Cerebellar nuclear complex (tissue), 1 donor: ENCODE data around the gene ITM2C.

Experiments used
- DNase-seq, 2 experiments: peaks; one replicate each; lab custom pipeline; 2025; lab: John Stamatoyannopoulos, UW

The ITM2C gene

DNA sequence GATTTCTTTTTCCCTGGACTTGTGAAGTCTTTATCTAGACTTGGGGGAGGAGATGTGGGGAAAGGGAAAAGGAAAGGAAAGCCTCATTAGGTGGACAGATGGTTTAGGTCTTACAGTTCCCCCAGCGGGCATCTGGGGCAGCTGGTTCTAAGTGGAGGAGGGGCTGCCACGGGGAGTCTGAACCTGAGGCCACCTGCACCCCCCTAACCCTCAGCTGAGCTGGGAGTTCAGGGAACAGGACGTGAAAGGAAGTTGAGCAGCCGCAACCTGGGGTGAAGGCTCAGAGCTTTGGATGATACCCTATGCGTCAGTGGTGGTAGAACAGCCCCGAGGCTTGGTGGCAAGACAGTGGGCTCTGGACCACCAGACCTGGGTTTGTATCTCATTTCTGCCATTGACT is 26.8 kb downstream of the ITM2C start:
- DNase-seq = no peak

DNA sequence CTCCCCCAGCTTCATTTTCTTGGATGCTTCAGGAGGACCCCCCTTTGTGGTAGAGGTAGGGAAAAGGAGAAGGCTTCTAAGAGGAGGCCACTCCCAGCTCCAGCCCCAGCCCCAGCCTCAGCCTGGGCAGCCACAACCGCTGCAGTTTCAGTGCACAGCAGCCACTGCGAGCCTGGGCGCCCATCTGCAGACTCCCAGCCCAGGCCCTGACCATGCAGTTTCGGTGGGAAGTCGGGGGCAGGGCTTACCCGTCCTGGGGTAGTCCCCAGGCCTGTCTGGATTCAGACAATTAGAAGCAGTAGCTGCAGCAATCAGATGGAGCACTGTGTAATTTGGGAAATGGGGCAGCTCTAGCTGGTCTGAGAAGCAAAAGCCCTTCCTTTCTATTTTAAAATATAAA is 28.6 kb downstream of the ITM2C start:
- no peak for DNase-seq

DNA sequence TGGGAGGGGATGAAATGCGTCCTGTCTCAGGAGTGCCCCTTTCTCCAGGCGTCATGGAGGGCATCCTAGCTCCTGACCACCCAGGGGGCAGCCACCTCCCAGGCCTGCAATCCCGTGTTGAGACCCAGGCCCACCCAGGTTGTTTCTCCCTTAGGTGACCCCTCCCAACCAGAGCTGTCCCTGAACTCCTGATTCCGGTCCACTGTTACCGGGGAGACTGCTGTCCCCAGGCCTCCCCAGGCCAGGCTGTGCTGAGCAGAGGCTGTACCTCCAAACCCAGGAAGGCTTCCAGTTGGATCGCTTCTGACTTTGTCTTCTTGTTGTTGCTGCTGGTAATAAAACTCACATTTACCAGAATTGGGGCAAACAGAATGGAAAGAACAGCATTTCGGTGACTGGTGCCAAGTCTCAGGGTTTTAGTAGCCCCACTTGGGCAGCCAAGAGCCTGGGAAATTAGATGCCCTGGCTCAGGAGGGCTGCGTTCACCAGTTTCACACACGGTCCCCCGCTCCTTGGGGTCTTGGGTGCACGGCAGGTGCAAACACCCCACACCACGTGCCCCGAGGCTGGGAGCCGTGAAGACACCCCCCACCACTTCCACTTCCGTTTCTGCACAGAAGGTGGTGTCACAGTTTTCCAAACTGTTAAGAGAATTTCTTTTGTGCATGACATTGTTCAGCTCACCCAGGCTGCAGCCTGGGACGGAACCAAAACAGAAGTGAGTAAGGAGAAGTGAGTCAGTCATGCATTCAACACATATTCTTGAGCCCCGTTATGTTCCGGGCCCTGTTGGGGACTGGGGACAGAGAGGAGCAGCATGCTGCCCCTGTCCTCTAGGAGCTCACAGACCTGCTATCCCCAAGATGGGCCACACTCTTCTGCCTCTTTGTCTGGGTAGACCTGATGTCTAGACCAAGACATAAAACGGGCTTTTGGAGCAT is 29.4 kb downstream of the ITM2C start:
- no peak for DNase-seq

DNA sequence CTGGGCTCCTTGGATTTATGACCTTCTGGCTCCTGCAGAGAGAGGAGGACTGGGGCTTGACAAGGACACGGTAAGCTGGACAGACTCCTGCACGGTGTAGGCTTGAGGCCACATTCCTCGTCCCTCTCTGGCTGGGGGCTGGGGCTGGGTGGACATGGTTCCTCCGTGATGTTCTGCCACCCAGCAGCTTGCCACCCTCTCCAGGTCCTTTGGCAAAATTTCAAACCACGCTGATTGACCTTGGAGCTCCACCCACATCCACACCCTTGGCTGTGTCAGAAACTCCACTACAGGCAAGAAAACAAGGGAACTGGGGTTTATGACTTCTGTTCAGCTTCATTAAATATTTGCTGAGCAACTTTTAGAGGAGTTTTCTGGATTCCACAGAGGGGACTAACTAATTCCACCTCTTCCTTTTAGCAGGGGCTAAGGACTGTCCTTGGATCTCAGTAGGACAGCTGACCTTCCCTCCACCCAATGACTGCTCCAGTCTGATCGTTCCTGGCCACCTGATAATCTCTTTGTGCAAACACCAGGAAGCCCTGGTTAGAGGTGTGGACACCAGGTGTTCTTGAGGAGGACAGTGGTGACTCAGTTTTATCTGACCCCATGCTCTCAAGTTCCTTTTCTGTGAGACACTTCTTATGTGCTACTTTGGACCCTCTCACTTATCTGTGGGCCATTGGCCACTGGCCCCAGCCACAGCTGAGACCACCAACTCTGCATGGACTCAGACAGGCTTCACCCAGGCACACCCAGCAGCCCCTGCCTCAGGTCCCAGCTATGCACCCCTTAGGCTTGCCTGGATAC is 31.0 kb downstream of the ITM2C start:
- DNase-seq = no peak

DNA sequence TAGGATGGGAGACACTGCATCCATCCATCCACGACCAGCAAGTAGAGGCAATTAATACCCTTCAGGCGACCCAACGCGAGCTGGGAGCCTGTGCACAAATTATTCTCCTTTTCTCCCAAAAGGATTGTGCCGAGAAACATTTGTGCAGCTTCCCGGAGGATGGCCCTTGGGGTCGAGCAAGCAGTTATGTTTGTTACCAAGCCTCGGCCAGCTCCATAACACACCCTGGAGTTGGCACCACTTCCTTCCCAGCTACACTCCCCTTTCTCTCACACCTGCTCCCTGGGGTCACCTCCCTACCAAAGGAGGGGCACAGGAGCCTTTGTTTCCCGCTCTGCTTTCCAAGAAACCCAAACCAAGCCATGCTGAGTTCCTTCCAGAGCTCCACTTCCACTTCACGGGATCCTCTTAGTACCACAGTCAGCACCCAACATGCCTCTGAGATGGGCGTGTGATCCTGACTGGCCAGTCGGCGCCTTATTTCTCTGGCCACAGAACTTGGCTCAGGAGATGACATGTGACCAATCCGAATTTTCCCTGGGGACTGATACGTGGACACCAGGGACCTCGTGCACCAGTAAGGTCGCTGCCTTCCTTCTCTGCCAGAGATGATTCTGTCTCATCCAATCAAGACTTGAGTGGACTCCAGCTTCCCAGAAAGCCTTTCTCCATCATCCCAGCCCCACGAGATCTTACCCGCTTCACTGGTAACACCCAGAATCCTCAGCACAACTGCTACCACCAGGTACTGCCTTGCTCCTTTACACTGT is 31.8 kb downstream of the ITM2C start:
- no peak for DNase-seq

DNA sequence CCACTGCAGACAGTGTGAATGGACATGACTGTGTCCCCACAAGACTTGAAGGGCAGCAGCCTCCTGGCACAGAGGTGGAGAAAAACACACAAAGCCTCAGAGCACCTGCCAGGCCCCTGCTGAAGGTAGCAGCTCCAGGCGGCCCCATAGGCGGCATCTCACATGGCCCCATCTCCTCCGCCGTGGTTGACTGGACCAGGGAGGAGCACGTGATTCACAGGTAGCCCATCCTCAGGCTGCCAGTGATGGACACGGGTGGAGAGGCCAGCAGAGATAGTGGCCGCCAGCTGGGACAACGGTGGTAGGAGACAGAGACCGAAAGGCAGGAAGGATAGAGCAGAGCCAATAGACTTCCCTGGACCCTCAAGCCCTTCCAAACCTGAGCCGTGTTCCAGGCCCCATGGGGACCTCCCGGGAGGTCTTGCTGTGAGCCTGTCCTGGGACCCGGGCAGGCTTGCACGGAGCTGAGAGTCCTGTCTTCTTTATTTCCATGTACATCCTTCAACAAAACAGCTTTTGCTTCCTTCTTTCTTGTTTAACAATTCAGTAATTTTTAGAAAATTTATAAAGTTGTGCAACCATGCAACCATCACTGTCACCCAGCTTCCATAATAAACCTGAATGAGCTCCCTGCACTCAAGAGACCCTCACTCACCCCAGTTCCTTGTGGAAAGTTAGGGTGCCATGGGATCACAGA is 33.4 kb downstream of the ITM2C start:
- no peak for DNase-seq

DNA sequence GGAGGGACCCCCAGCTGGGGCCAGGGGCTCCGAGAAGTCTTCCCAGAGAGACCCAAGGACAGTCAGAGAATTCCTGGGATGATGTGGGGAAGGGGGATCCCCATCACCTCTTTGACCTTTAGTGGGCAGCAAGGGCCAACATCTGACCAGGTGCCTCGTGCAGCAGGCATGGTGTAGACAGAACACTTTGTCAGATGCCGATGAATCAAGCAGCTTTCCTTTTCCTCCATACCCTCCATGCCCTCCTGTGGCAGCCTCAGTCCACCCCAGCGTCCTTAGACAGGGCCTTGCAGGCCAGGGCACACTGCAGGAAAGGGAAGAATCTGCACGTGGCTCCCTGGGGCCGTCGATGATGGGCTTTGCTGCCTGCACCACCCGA is 34.0 kb downstream of the ITM2C start:
- no peak for DNase-seq

DNA sequence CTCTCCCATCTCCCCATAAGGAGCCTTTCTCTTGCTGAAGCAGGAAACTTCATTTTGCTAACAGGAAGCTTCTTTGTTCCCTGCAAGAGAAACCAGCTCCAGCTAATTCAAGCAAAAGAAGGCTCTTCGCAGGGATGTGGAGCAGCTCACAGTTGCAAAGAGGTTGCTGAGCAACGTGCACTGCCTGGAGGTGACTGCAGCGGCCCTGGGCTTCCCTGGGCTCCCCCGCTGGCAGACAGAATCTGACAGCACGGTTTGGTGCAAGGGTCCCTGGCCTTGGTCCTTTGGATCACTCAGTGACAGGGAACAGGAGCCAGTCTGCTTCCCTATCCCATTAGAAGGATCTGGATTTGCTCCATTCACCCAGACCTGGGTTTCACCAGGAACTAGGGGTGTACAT is 34.5 kb downstream of the ITM2C start:
- no peak for DNase-seq

DNA sequence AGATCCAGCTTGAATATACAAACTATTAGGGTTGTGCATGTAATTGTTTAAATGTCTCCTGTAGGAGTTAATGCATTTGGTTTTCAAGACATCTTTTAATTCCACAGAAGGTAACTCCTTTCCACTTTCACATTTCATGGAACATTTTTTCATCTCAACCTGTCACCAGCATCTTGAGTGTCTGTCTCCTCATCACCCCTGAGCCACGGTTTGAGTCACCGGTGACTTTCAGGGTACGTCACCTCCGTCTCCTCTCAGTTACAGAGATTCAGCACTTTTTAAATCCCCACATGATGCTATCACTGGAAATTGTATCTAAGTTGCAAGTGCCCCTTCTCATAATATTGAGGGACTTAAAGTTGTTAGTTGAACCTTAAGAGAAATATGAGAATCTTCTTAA is 35.0 kb downstream of the ITM2C start:
- DNase-seq = no peak

DNA sequence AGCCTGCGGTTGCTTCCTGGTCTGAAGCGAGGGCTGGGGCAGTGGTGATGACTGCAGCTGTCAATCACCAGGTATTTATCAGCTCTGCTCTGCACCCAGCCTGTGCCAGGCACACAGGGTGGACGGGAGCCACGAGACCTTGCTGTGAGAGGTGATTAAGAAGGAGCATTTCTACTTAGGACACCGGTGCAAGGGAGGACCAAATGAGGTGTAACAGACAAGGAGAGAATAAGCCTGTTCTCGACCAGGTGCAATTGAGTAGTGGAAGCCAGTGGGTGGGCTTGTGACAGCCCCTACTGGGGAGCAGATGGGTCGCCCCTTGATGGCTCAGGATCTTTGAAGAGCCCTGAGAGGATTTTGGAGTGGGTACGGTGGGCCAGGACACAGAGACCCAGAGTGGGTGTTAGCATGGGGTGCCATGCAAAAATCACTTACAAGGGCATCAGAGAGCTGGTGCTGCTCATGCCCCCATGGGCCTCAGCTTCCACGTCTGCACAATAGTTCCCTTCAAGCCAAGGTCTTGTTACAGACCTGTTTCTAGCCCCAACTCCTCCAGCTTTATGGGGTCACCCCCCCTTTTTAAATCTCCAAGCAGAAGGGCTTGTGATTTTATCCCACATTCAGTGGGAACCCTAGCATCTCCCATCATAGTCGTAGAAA is 35.7 kb downstream of the ITM2C start:
- no peak for DNase-seq

DNA sequence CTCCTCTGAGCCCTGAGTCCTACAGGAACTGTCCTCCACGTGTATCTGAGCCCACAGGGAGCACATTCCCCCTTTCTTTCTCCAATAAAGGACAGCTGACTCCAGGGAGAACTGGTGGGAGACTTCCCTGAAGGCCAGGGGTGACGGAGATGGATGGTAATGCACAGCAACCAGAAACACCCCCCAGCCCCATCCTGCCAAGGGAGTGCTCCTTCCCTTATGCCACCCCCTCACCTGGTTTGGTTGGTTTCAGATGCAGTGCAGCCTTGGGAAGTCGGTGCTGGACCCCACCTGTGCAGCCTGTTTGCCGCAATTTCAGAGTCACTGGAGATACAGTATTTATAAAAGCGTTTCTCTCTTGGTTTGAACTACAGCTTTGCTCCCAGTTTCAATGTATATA is 36.3 kb downstream of the ITM2C start:
- no peak for DNase-seq

DNA sequence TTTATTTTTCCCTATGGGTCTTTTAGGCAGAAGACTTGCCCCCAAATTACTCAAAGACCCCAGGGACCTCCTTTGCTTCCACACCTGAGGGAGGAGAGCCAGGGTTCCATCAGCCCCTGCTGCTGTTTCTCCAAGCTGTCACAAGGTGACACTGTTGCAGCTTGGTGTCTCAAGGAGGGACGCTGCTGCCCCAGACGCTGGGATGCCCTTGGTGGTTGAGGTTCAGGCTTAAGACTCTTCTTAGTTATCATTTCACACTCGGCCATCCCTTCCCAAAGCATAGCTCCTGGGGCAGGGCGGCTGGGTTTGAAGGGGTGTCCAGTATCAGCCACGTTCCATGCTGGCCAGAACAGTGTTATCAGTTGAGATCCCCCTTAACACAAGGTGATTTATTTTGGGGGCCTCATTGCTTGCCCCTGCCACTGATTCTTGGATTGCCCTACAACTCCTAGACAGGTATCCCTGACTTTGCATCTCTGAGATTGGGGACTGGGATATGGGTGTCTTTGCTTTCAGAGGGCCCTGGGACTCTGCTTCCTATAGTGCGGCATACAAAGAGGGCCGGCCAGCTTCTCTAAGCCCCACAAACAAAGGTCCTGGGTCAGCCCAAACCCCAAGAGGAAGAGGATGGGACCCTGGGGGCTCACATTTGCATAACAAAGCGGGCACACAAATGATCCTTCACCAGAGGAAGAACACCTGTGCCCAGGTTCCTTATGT is 37.6 kb downstream of the ITM2C start:
- no peak for DNase-seq

DNA sequence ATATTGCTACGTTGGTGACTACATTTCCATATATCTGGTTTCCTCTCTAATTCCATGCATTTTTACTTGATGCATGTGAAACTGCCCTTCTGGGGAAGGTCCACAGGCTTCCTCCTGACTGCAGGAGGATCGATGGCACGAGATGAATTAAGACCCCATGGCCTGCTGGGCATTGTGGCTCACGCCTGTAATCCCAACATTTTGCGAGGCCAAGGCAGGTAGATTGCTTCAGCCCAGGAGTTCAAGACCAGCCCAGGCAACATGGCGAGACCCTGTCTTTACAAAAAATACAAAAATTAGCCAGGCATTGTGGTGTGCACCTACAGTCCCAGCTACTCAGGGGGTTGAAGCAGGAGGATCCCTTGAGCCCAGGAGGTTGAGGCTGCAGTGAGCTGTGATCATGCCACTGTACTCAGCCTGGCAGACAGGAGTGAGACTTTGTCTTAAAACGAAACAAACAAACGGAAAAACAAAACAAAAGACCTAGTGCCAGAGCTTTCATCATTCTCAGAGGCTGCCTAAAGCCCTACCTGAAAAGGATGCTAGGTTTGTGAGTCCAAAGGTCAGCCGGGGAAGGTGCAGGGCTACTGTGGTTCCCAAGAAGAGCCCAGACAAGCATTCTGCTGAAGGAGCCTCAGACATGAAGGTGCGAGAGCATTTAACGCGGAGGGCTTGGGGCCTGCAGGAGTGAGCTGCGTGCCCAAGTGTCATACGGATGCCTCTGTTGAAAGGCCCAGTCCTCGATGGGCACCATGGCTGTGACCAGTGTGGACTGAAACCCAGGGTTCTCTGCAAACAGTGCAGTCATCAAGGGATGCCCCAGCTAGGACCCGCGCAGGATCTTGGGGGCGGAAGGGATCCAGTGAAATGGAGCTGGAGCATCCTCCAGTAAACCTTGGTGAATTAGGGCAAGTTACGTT is 38.7 kb downstream of the ITM2C start:
- DNase-seq = no peak

DNA sequence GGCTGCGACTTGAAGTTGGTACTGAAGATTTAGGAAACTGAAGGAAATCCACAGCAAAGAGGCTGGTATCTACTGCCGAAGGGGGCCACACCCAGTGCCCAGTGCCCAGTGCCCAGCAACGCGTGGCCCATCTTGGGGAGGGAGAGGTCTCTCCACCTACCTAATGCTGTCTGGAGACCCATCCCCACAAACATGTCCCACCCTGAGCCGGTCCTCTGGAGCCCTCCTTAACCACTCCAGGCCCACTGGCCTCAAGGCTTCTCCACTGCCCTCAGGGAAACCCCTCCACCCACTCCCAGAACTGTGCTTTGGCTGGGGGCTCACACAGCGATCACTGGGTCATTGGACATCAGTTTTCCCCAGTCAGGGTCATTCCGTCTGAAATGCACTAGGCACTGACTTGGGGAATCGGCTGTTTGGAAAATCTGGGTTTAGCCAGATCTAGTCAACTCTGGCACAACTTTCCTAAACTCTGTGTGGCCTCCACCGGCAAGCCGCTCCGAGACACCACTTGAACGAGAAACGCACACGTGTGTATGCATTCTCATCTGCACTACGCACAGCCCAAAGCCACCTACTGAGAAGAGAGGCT is 40.2 kb downstream of the ITM2C start:
- no peak for DNase-seq

DNA sequence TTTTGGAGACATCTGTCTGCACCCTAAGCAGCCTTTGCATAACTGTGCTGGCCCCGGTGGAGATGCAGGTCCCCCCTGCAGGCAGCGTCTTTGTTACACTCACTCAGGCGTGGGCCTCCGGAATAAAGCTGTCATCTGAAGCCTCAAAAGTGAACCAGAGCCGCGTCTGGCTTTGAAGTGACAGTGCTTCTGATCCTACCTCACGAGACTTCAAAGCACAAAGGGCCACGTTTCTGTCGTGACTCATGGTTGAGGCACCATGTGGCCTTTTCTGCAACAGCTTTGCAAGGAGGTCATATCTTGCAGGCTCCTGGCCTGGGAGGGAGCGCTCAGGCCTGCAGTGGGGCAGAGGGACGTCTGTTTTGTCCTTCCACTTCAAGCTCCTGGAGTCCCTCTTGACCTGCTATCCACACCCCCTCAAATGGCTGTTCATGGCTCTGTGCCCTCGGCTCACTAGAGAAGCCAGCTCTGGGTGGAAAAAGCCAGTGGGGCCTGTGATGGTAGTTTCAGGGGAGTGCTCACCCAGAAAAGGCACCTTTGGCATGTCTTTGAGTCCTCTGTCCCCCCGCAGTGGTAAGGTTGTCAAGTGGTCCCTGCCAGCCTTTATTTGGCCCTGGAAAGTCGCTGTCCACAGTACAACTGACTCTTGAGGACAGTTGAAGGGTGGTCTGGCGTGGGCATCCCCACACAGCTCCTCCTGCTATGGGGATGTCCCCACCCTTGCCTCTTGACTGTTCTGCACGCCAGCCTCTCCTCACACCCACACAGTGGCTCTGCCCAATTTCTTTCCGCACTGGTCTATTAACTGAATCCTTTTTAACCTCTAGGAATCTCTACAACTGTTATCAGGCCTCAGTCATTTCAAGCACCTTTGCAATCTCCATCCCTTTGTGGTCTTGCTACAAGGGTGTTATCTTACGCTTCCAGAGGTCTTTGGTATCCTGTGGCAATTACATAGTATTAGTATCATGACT is 41.0 kb downstream of the ITM2C start:
- DNase-seq = no peak

DNA sequence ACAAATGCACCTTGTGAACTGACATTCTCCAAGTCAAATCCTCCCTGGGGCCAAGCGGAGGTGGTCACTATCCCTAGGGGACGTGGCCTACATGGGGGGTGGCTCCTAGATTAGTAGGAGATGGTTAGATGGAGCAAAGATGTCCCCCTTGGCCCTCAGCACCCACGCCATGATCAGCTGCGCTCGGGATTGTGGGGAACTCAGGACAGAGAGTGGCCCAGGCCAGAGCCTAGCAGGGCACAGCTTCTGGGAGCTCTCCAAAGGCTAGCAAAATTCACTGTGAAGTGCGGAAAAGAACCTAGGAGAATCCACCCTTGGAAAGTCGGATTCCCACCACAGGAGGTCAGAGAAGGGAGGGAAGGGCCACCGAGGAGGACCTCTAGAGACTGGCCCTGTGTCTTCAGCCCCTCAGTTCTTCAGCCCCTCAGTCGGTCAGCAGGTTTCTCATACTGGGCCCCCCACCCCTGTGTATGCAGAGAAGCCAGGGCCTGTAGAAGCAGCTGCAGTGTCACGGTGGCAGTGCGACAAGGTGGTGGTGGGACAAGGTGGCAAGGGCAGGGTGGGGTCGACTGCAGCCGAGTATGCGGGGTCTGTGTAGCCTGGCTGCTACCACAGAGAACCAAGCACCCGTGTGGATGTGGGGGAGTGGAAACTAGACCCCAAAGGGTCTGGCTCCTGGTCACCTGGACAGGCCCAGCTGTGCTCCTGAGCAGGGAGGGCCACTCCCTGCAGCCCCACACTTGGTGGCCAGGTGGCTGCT is 41.9 kb downstream of the ITM2C start:
- no peak for DNase-seq
